OCI-LY3 (cell line): ENCODE measurements around the gene EIF2A.

Source experiments
- H2AFZ ChIP-seq: fragments of 200-600, 300-600 bp; shearing (Covaris generic); 2 replicates; pipeline ENCODE4 v1.6.0; 2014; ENCODE audit warnings: antibody characterized with exemption, low read depth, low read length
- H3K27ac ChIP-seq: fragments of 200-600, 300-600 bp; sonication (generic); 2 replicates; pipeline ENCODE4 v1.5.1; 2014; ENCODE audit warnings: mild to moderate bottlenecking, low read length, moderate library complexity, mixed read lengths
- H3K27me3 ChIP-seq: fragments of 200-600, 300-600 bp; sonication (generic); 2 replicates; pipeline ENCODE4 v1.6.1; 2014; ENCODE audit warnings: low read depth, low read length, mixed read lengths
- H3K36me3 ChIP-seq: fragments of 200-600, 300-600 bp; sonication (generic); replicated peaks from 2 replicates; pipeline ENCODE3; 2014; ENCODE audit warnings: low read depth, low read length, mixed read lengths
- H3K4me1 ChIP-seq: fragments of 300-600, 200-600 bp; sonication (generic); 2 replicates; pipeline ENCODE4 v1.6.1; 2014; ENCODE audit warnings: low read length, mixed read lengths
- H3K4me2 ChIP-seq: fragments of 200-600, 300-600 bp; sonication (generic); 2 replicates; pipeline ENCODE4 v1.6.1; 2014; ENCODE audit warnings: low read length, mixed read lengths
- H3K4me3 ChIP-seq: fragments of 300-600, 200-600 bp; sonication (generic); 2 replicates; pipeline ENCODE4 v1.5.1; 2014; ENCODE audit warnings: antibody characterized with exemption, mild to moderate bottlenecking, low read length, moderate library complexity
- H3K79me2 ChIP-seq: fragments of 300-600, 200-600 bp; shearing (Covaris generic); 2 replicates; pipeline ENCODE4 v1.6.1; 2014; ENCODE audit warnings: mild to moderate bottlenecking, low read length, mixed read lengths
- H3K9ac ChIP-seq: fragments of 300-600, 200-600 bp; shearing (Covaris generic); 2 replicates; pipeline ENCODE4 v1.6.0; 2014; ENCODE audit warnings: mild to moderate bottlenecking, low read length, moderate library complexity
- H3K9me3 ChIP-seq: fragments of 200-600, 300-600 bp; shearing (Covaris generic); 2 replicates; pipeline ENCODE4 v1.6.1; 2014; ENCODE audit warnings: low read length, mixed read lengths; ENCODE audit not compliant: insufficient read depth
- H4K20me1 ChIP-seq: fragments of 200-600, 300-600 bp; sonication (generic); 2 replicates; pipeline ENCODE4 v1.6.1; 2016; ENCODE audit warnings: low read length, mixed read lengths; ENCODE audit not compliant: insufficient read depth
- EZH2phosphoT487 ChIP-seq: fragments of 200-600 bp; shearing (Covaris generic); IDR thresholded peaks from 2 replicates; pipeline ENCODE4 v1.6.1; 2018; ENCODE audit warnings: antibody characterized with exemption, mixed run types, low read depth
- TF ChIP-seq, protein P1 (sequence below): fragments of 200-600, 300-600 bp; sonication (generic); IDR thresholded peaks from 2 replicates; pipeline ENCODE4 v1.5.1; 2014; ENCODE audit warnings: antibody characterized with exemption, low read length, low read depth

The EIF2A gene

DNA sequence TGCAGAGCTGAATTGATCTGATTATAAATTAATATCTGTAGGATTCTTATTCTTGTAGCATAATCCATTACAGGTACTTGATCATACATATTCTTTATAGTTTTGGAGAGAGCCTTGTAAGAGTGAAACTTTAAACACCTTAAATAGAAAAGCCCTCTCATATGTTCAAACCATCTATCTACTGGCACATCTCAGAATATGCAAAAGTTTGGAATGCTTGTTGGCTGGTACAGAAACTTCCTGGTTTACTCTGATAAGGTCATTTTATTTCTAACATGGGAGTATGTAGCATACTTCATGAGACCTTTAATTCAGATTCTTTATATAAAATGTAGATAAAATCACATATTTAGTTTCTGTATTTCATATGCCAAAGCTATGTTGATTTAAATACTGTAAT lies 34.6 kb downstream of the EIF2A start:
- no peaks in the 10 kb centered on the region for H3K9me3 ChIP-seq
- TF ChIP-seq, protein P1, sequence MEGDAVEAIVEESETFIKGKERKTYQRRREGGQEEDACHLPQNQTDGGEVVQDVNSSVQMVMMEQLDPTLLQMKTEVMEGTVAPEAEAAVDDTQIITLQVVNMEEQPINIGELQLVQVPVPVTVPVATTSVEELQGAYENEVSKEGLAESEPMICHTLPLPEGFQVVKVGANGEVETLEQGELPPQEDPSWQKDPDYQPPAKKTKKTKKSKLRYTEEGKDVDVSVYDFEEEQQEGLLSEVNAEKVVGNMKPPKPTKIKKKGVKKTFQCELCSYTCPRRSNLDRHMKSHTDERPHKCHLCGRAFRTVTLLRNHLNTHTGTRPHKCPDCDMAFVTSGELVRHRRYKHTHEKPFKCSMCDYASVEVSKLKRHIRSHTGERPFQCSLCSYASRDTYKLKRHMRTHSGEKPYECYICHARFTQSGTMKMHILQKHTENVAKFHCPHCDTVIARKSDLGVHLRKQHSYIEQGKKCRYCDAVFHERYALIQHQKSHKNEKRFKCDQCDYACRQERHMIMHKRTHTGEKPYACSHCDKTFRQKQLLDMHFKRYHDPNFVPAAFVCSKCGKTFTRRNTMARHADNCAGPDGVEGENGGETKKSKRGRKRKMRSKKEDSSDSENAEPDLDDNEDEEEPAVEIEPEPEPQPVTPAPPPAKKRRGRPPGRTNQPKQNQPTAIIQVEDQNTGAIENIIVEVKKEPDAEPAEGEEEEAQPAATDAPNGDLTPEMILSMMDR, result no peak
- TF ChIP-seq EZH2phosphoT487, result no peak
- H3K4me2 ChIP-seq, result no peak overlapping the region
- H3K4me3 ChIP-seq, result no peak overlapping the region
- 0 out of 2 replicates have a peak, but pooled peaks cover 4% of the 10 kb centered on the region for H4K20me1 ChIP-seq
- H3K4me1 ChIP-seq, result peaks cover 21% of the 10 kb centered on the region
- H3K27me3 ChIP-seq, result no peaks in the 10 kb centered on the region
- no peak overlapping the region for H3K9ac ChIP-seq
- peaks cover 58% of the 10 kb centered on the region for H3K36me3 ChIP-seq
- H3K27ac ChIP-seq, result 0 out of 2 replicates have a peak overlapping the region, but pooled peaks have one; percentile 14
- H3K79me2 ChIP-seq, result peaks cover 73% of the 10 kb centered on the region
- no peak overlapping the region for H2AFZ ChIP-seq

DNA sequence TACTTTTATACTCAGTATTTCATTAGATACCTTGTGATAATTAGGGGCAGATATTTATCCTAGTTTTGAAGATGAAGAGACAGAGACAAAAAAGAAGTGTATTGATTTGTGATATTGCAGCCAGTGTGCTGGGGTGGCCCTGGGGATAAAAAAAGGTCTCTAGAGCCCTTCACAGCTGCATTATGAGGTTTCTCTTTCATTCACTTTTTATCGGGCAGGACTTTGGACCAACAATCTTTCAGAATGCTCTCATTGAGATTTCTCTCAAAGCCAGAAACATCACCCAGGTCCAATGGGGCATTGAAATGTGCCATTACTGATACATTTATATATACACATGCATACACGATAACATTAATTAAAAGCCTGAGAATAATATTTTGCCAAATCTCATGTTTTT lies 36.0 kb downstream of the EIF2A start:
- Histone ChIP-seq H3K4me3 (peak overlapping the region; percentile 22), H3K36me3 (peaks cover 50% of the 10 kb centered on the region), H3K4me2 (peak overlapping the region; percentile 44), H4K20me1 (peaks cover 10% of the 10 kb centered on the region; the same call in 1 of the 2 replicates), H3K9ac (peak overlapping the region; percentile 34), H3K4me1 (peaks cover 21% of the 10 kb centered on the region), H3K27ac (peak overlapping the region; percentile 61), H2AFZ (no peak overlapping the region), H3K27me3 (no peaks in the 10 kb centered on the region), H3K79me2 (peaks cover 78% of the 10 kb centered on the region), H3K9me3 (no peaks in the 10 kb centered on the region)
- no peak for TF ChIP-seq EZH2phosphoT487
- TF ChIP-seq, protein P1, result no peak

DNA sequence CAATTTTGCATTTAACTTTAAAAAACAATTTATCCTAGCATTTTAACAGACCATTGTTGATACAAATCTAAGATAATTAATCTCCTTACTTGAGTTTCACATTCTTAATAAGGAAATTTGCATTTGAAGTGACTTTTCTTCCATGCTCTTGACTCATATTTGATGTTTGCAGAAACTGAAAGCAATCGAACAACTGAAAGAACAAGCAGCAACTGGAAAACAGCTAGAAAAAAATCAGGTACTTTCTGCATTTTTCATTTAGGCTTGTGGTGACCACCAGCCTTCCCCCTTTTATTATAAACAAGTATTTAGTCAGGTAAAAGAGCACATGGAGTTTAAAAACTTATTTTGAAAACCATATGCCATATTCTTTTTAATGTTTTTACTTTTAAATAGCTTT lies 36.4 kb downstream of the EIF2A start:
- peaks cover 82% of the 10 kb centered on the region for H3K79me2 ChIP-seq

DNA sequence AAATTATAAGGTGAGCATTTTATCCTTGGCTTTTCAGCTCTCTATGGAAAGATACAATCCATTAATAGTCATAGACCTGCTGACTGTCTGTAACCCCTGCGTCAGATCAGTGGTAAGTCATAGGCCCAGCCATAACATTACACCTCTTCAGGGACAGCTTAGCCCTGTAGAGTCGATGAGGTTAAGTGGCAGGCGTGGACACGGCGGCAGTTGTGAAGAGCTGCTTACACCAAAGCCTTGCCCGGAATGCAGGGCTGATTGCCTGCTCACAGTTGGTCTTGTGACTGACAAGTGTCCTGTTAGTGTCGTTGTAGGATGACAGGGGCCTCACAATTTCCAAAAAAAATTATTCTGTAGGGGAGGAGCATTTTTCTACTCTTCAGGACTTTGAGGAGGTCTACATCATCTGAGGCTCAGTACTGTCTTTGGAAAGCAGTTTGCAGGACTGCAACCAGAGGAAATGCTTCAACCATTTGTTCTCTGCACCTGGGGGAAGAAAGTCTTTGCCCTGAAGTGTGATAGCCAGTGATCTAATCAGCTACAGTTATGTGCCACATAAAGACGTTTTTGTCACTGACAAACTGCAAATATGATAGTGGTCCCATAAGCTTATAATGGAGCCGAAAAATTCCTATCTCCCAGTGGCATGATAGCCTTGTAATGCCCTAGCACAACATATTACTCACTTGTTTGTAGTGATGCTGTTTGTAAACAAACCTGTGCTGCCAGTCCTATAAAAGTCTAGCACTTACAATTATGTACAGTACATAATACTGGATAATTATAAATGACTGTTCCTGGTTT lies 41.6 kb downstream of the EIF2A start:
- no peak for TF ChIP-seq EZH2phosphoT487
- TF ChIP-seq, protein P1, result no peak
- Histone ChIP-seq H3K9ac (no peak overlapping the region), H4K20me1 (peaks cover 37% of the 10 kb centered on the region), H3K4me3 (no peak overlapping the region), H3K4me2 (no peak overlapping the region), H3K27me3 (no peaks in the 10 kb centered on the region), H3K27ac (no peak overlapping the region), H2AFZ (no peak overlapping the region), H3K36me3 (peaks cover 40% of the 10 kb centered on the region), H3K4me1 (peaks cover 23% of the 10 kb centered on the region), H3K79me2 (peaks cover 94% of the 10 kb centered on the region), H3K9me3 (no peaks in the 10 kb centered on the region)

More for the DNA sequence above, 36.4 kb downstream of the EIF2A start:
- TF ChIP-seq EZH2phosphoT487, result no peak
- TF ChIP-seq, protein P1, result no peak
- Histone ChIP-seq H3K4me3 (peak overlapping the region; percentile 22), H4K20me1 (peaks cover 13% of the 10 kb centered on the region; the same call in 1 of the 2 replicates), H3K27ac (peak overlapping the region; percentile 61), H3K27me3 (no peaks in the 10 kb centered on the region), H3K36me3 (peaks cover 48% of the 10 kb centered on the region), H3K9ac (peak overlapping the region; percentile 34), H3K4me1 (peaks cover 21% of the 10 kb centered on the region), H3K9me3 (no peaks in the 10 kb centered on the region), H2AFZ (no peak overlapping the region), H3K4me2 (peak overlapping the region; percentile 44)
